ENCODE data around the gene IRS2. TPM values are rescaled to one million over a fixed set of nuclear protein-coding genes. Genes with fewer than 3 reads are reported as not detected.

IRS2 gene
- total RNA-seq, 1 experiment from 2014 or later, result 5.9 TPM

DNA sequence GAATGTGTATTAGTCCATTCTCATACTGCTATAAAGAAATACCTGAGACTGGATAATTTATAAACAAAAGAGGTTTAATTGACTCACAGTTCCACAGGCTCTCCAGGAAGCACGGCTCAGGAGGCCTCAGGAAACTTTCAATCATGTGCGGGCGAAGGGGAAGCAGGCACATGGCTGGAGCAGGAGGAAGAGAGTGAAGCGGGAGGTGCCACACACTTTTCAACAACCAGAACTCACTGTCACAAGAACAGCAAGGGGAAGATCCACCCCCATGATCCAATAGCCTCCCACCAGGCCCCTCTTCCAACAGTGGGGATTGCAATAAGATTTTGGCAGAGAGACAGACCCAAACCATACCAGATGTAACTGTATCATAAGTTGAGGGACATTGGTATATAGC is 72.7 kb downstream of the IRS2 start:
- Histone ChIP-seq H3K4me3 (ENCODE audit: low read depth in 2 of 2, low read length in 2 of 2) (no peak overlapping the region), H3K27ac (ENCODE audit: low read length) (no peak overlapping the region), H3K4me1 (ENCODE audit: control insufficient read depth, insufficient read depth, low read length) (no peaks in the 10 kb centered on the region), H3K9me3 (ENCODE audit: control insufficient read depth, insufficient read depth, low read depth, low read length) (no peaks in the 10 kb centered on the region), H3K36me3 (ENCODE audit: control insufficient read depth, insufficient read depth, low read length) (no peaks in the 10 kb centered on the region), H3K27me3 (ENCODE audit: control insufficient read depth, insufficient read depth, low read length) (no peaks in the 10 kb centered on the region)
- no TSS peak for BruUV-seq (replicated peaks)
- intact Hi-C loops (cut with micrococcal nuclease; ENCODE audit: unreplicated experiment), result no loop called here
- TF ChIP-seq TCF7L2 (IDR thresholded peaks at IDR 0.05; ENCODE audit: low read depth, low read length), result no peak
- TF ChIP-seq, protein P1, sequence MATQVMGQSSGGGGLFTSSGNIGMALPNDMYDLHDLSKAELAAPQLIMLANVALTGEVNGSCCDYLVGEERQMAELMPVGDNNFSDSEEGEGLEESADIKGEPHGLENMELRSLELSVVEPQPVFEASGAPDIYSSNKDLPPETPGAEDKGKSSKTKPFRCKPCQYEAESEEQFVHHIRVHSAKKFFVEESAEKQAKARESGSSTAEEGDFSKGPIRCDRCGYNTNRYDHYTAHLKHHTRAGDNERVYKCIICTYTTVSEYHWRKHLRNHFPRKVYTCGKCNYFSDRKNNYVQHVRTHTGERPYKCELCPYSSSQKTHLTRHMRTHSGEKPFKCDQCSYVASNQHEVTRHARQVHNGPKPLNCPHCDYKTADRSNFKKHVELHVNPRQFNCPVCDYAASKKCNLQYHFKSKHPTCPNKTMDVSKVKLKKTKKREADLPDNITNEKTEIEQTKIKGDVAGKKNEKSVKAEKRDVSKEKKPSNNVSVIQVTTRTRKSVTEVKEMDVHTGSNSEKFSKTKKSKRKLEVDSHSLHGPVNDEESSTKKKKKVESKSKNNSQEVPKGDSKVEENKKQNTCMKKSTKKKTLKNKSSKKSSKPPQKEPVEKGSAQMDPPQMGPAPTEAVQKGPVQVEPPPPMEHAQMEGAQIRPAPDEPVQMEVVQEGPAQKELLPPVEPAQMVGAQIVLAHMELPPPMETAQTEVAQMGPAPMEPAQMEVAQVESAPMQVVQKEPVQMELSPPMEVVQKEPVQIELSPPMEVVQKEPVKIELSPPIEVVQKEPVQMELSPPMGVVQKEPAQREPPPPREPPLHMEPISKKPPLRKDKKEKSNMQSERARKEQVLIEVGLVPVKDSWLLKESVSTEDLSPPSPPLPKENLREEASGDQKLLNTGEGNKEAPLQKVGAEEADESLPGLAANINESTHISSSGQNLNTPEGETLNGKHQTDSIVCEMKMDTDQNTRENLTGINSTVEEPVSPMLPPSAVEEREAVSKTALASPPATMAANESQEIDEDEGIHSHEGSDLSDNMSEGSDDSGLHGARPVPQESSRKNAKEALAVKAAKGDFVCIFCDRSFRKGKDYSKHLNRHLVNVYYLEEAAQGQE (IDR thresholded peaks at IDR 0.05; ENCODE audit: insufficient read depth in 1 of 2, low read depth in 2 of 2, low read length in 1 of 2), result no peak
- TF ChIP-seq POLR2AphosphoS5 (IDR thresholded peaks at IDR 0.05; ENCODE audit: low read depth, low read length), result no peak
- no peak for TF ChIP-seq SIN3A (IDR thresholded peaks at IDR 0.05; ENCODE audit: borderline replicate concordance, insufficient read depth, low read depth, low read length)
- TF ChIP-seq, protein P2, sequence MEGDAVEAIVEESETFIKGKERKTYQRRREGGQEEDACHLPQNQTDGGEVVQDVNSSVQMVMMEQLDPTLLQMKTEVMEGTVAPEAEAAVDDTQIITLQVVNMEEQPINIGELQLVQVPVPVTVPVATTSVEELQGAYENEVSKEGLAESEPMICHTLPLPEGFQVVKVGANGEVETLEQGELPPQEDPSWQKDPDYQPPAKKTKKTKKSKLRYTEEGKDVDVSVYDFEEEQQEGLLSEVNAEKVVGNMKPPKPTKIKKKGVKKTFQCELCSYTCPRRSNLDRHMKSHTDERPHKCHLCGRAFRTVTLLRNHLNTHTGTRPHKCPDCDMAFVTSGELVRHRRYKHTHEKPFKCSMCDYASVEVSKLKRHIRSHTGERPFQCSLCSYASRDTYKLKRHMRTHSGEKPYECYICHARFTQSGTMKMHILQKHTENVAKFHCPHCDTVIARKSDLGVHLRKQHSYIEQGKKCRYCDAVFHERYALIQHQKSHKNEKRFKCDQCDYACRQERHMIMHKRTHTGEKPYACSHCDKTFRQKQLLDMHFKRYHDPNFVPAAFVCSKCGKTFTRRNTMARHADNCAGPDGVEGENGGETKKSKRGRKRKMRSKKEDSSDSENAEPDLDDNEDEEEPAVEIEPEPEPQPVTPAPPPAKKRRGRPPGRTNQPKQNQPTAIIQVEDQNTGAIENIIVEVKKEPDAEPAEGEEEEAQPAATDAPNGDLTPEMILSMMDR (IDR thresholded peaks at IDR 0.05), result no peak
- in situ Hi-C loops (cut with HindIII; ENCODE audit: low pct_unique_long_range_greater_than_20kb, low sequenced_read_pairs), result no loop called here
- no peak for DNase-seq (ENCODE audit: low read depth, low spot score)
- ChIA-PET CTCF (no interaction called here), POLR2A (no interaction called here)
- ATAC-seq, result no peak

DNA sequence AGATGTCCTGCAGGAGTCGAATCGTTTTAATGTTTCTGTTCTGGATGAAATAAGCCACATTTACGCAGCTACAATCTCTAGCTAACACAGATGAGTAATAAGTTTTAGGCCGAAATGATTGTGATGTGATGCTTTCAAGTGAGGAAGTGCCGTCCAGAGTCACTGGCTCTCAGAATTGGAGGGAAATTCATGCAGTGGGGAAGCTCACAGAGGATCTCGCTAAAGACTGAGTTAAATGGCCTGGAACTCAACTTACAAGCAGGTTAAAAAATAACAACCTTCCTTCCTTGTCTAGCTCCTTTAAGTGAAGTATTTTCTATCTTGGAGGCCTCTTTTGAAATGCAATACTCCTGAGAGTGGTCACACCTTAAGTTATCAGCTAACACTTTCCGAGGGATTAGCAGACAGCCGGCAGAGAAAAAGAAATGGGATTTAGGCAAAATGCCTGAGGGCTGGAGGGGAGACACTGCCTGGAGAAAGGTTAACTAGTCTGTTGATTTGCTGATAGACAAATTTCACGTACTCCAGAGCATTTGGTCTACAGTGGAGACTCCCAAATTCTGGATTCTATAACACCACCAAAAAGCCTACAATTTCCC is 74.2 kb downstream of the IRS2 start:
- ChIA-PET CTCF (no interaction called here), POLR2A (no interaction called here)
- no peak overlapping the region for H3K27ac ChIP-seq (ENCODE audit: low read length)
- H3K4me3 ChIP-seq (ENCODE audit: low read depth in 2 of 2, low read length in 2 of 2), result no peak overlapping the region
- H3K36me3 ChIP-seq (ENCODE audit: control insufficient read depth, insufficient read depth, low read length), result no peaks in the 10 kb centered on the region
- in situ Hi-C loops (cut with HindIII; ENCODE audit: low pct_unique_long_range_greater_than_20kb, low sequenced_read_pairs), result no loop called here
- no peak for ATAC-seq
- no peaks in the 10 kb centered on the region for H3K9me3 ChIP-seq (ENCODE audit: control insufficient read depth, insufficient read depth, low read depth, low read length)
- no peaks in the 10 kb centered on the region for H3K27me3 ChIP-seq (ENCODE audit: control insufficient read depth, insufficient read depth, low read length)
- intact Hi-C loops (cut with micrococcal nuclease; ENCODE audit: unreplicated experiment), result no loop called here
- no peak for TF ChIP-seq POLR2AphosphoS5 (IDR thresholded peaks at IDR 0.05; ENCODE audit: low read depth, low read length)
- TF ChIP-seq, protein P1 (IDR thresholded peaks at IDR 0.05; ENCODE audit: insufficient read depth in 1 of 2, low read depth in 2 of 2, low read length in 1 of 2), result no peak
- no TSS peak for BruUV-seq (replicated peaks)
- DNase-seq (ENCODE audit: low read depth, low spot score), result no peak
- no peaks in the 10 kb centered on the region for H3K4me1 ChIP-seq (ENCODE audit: control insufficient read depth, insufficient read depth, low read length)
